NAMALWA (cell line): ENCODE results near the gene P2RX7.
A peak's percentile ranks its signal among the peaks of the same experiment; 100 is the strongest.
"Not testable (repeated sequence)": the region's sequence is repeated elsewhere in the genome, so short reads cannot be mapped to it uniquely, and the experiment has no call there.

ENCODE experiments used
- DNase-seq: peaks from one replicate; pipeline ENCODE4 v3.0.0-alpha.2; 2015; ENCODE audit warnings: low spot score

The P2RX7 gene

DNA sequence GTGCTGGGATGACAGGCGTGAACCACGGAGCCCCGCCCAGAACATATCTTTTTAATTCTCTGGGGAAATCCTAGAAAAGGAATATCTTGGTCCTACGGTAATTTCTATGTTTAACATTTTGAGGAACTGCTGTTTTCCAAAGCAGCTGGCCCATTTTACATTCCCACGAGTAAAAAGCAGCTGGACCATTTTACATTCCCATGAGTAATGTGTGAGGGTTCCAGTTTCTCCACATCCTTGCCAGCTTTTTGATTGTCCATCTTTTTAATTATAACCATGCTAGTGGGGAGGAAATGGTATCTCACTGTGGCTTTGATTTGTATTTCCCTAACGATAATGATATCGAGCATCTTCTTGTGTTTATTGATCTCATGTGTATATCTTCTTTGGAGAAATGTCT lies 72.8 kb downstream of the P2RX7 start:
- DNase-seq, result no peak

DNA sequence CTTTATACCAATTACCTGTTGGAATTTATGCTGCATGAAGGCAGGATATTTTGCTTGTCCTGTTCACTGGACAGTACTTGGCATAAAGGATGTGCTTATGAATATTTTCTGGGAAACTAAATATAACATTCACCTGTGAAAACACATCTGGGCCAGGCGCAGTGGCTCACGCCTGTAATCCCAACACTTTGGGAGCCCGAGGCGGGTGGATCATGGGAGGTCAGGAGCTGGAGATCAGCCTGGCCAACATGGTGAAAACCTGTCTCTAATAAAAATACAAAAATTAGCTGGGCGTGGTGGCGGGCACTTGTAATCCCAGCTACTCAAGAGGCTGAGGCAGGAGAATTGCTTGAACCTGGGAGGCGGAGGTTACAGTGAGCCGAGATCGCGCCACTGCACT lies 75.9 kb downstream of the P2RX7 start:
- DNase-seq, result not testable (repeated sequence)

DNA sequence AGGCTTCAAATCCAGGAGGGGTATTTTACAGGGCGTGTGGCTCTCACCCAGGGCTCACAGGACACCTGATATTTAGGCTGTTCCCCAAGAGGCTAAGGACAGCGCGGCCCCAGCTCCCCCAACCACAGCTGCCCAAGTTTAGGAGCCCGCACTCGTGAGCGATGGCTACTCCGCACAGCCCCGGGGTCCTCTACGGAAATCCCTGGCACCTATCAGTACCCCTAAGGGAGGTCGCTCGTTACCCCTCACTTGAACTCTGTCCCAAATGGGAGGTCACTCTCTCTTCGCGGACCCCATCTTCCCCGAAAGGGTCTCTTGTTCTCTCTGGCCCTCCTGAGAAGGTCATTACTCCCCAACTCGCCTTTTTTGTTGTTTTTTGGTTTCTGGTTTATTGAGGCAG lies 76.5 kb downstream of the P2RX7 start:
- no peak for DNase-seq

DNA sequence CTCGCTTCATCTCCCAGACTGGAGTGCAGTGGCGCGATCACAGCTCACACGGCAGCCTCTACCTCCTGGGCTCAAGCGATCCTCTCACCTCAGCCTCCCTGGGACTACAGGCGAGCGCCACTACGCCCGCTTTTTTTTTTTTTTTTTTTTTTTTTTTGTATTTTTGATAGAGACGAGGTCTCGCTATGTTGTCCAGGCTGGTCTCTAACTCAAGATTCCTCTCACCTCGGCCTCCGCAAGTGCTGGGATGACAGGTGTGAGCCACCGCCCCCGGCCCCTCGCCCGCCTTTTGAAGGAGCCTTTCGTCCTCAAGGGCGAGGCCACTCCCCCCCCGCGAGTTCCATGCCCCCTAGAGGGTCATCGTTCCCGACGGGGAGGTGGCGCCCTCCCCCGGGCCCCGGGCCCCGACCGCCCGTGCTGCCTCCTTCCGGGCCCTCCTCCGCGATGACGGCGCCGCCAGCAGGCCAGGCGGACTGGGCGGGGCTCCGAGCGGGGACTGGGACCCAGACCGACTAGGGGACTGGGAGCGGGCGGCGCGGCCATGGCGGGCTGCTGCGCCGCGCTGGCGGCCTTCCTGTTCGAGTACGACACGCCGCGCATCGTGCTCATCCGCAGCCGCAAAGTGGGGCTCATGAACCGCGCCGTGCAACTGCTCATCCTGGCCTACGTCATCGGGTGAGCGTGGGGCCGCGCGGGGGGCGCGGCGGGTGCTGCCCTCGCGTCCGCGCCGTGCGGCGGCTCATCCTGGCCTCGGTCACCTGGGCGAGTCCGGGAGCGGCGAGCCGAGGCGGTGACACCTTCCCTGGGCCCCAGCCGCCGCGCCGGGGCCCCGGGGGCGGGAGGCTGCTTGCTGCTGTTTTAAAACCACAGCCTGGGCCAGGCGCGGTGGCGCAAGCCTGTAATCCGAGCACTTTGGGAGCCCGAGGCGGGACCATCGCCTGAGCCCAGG lies 77.2 kb downstream of the P2RX7 start, which contains the start of gene P2RX4:
Gene P2RX4 (plus strand): TSS at position 506 of the 949 bp plus-strand sequence. CDS start 36 bp downstream, at position 542.
- DNase-seq, result peak; percentile 85

DNA sequence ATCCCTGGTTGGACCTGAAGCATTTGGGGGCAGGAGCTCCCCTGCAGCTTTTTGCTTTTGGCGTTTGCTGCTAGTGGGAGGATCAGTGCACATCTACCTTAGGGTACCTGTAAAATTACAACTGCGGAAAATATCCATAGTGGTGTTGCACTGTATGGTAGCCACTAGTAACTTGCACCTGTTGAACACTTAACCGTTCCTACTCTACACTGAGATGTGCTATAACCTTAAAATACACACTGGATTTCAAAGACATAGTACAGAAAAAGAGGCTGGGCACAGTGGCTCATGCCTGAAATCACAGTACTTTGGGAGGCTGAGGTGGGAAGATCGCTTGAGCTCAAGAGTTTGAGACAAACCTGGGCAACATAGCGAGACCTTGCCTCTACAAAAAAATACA lies 80.2 kb downstream of the P2RX7 start:
- DNase-seq, result no peak

- no peak for DNase-seq
These were observed 81.6 kb downstream of the P2RX7 start for GRCh38 chr12:121214166-121214777.

GRCh38 chr12:121214855-121215745 lies 82.4 kb downstream of the P2RX7 start:
- DNase-seq, result no peak

DNA sequence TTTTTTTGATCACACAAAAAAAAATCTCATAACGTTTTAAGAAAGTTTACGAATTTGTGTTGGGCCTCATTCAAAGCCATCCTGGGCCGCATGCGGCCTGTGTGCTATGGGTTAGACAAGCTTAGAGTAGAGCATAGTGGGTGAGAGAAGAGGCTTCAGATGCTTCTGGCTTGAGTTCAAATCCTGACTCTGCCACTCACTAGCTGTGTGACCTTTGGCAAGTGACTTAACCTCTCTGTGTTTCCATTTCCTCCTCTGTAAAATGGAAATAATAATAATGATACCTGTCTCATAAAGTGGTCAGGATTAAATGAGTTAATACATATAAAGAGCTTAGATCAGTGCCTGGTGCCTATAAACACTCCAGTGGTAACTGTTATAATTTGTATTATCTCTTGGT lies 83.4 kb downstream of the P2RX7 start:
- no peak for DNase-seq

DNA sequence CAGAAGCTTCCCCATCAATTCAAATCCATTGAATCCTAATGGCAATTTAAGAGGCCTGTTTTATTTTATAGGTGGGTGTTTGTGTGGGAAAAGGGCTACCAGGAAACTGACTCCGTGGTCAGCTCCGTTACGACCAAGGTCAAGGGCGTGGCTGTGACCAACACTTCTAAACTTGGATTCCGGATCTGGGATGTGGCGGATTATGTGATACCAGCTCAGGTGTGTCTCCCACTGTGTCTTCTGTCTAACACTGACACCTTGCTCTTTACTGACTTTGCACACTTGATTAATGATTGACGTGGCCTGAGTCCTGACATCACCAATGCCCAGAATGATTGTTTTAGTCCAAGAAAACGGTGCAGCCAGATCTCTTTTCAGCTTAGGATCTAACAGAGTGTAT lies 84.4 kb downstream of the P2RX7 start:
- no peak for DNase-seq

GRCh38 chr12:121217761-121218160 lies 85.1 kb downstream of the P2RX7 start:
- DNase-seq, result no peak

DNA sequence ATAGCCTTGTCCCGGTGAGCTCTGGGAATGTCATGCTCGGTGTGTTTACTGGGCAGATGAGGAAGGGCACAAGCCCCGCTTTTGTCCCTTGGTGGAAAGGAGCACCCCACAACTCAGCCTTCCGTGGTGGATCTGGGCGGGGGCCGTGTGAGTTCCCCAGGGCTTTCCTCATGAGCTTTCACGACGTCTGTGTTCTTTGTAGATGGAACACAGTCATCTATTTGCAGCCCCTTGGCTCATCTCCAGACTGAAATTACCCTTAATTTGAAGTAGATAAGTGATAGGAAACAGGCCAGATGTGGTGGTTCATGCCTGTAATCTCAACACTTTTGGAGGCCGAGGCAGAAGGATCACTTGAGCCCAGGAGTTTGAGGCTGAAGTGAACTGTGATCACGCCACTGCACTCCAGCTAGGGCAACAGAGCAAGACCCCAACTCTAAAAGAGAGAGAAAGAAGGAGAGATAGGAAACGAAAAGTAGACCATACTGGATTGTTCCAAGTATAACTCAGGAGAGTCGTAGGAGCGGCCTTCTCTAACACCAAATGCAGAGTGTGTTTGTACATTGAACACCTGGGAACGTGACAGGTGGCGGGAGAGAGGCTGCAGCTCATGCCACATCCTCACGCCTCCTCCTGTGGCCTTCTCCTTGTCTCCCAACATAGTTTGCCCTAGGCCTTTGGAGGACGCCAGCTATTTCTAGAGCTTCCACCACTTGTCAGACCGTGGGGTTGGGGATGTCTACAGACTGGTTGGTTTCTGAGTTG lies 86.1 kb downstream of the P2RX7 start:
- DNase-seq, result no peak

- DNase-seq, result no peak
These were observed 86.8 kb downstream of the P2RX7 start for GRCh38 chr12:121219353-121219986.

DNA sequence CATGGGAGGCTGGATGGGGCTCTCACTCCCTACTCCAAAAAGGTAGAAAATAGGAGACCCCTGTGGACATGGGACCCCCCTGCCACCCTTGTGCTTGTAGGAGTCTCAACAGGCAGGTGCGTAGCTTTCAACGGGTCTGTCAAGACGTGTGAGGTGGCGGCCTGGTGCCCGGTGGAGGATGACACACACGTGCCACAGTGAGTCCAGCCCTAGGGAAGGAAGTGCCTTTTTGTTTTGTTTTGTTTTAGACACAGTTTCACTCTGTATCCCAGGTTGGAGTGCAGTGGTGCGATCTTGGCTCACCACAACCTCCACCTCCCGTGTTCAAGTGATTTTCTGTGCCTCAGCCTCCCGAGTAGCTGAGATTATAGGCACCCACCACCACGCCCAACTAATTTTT lies 90.2 kb downstream of the P2RX7 start:
- no peak for DNase-seq

DNA sequence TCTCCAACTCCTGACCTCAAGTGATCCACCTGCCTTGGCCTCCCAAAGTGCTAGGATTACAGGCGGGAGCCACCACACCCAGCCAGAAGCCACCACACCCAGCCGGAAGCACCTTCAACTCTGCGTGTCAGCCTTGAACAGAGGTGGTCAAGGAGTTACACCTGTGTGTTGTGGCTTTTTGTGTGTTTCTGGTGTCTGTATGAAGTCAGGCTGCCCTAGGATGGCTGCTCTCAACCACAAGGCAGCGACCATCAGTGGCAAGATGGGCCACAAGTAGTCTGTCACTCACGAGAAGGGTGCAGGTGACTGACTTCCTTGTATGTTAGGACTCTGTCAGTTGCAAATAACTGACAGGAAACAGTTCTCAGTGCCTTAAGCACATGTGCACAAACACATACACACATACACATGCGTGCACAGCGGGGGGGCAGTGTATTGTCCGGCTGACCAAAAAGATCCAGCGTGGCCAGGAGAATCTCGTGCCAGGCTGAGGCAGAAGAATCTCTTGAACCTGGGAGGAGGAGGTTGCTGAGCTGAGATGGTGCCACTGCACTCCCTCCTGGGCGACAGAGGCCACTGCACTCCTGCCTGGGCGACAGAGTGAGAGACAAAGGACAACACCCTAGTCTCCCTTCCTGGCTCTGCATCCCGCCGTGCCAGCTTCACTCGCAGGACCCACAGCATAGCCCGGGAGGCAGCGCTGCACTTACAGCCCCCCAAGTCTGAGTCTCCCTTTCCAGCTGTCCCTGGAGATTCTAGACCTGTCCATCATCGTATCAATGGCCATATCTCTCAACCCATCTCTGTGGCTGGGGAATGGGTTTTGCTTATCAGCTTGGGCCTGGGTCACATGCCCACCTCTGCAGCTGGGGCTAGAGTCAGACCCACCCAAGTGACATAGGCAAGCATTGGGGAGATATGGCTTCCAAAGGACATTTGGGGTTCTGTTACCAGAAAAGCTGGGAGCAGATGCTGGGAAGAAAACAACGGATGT lies 90.9 kb downstream of the P2RX7 start:
- peak; percentile 40 for DNase-seq

DNA sequence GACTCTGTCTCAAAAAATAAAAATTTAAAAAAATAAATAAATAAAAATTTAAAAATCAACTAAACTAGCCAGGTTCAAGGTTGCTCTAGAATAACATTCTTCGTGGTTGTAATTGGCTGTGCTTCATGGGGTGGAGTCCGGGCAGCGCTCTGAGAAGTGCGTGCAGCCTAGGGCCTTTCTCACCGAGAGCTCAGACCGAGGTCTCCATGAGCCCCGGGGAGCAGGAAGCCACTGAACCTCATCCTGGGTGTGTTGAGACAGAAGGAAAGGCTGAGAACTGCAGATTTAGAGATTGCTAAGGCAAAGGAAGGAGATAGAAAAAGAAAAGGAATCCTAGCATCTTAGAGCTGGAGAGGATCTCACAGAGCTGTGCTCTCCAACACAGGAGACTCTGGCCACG lies 91.9 kb downstream of the P2RX7 start:
- DNase-seq, result no peak

DNA sequence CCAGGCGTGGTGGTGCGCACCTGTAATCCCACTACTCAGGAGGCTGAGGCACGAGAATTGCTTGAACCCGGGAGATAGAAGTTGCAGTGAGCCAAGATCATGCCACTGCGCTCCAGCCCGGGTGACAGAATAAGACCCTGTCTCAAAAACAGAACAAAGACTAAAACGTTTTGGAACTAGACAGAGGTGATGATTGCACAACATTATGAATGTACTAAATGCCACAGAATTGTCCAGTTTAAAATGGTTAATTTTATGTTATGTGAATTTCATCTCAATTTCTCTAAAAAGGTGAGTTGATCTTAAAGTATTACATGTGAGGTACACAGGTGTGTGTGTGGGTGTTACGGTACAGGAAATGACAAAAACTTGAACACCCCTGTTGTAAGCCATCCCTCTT lies 93.7 kb downstream of the P2RX7 start:
- DNase-seq, result no peak

GRCh38 chr12:121226871-121227270 lies 94.2 kb downstream of the P2RX7 start:
- not testable (repeated sequence) for DNase-seq

DNA sequence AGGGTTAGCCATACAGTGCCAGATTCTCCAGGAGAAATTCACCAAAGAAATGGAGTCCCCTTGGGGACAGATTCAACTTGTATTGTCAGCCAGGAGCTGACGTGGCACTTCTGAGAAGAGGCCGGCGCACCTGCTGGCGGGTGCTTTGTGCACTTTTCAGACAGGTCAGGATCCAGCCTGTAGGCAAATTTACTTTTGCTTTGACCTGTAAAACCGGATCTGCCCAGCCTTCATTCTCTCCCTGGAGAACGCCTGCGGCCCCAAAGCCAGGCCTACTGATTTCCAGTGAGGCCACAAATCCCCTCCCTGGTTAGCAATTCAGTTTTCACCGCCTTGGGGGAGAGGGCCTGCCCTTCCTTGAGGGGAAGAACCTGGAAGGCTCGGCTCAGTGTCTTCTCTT lies 94.6 kb downstream of the P2RX7 start:
- no peak for DNase-seq

DNA sequence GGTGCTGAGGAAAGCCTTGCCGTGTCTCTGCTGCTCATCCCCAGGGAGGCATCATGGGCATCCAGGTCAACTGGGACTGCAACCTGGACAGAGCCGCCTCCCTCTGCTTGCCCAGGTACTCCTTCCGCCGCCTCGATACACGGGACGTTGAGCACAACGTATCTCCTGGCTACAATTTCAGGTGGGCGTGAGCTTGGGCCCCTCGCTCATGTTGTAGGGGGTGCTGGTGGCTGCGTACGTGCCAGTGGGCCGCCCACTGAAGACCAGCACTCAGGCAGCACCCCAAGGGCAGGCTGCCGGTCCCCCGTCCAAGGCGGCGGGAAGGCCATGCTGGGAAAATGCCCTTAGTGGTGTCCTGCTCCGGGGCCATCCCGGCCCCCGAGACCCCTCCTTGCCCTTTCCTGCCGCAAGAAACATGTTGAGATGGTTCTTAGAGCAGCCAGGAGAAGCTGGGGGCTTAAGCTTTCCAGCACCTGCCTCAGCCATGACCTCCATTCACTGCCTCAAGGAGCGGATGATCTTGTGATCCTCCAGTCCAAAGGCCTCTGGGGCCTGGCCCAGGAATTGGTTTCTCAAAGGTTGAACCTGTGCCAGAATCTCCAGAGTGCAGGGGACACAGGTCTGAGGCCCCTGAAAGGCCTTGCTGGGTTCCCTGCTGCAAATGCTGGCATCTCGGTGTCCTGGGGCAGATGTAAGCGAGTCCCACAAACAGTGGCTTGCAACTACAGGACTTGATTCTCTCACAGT lies 96.4 kb downstream of the P2RX7 start:
- no peak for DNase-seq
